ENCODE data around the gene IRF2BP2.

Gene IRF2BP2

GRCh38 chr1:234599617-234600417, 10.2 kb downstream of the IRF2BP2 start (continued):
- TF ChIP-seq ZNF148 (tag by site-specific recombination; IDR thresholded peaks at IDR 0.05; ENCODE audit: borderline replicate concordance) (no peak), ZNF777 (tag by site-specific recombination; IDR thresholded peaks at IDR 0.05; ENCODE audit: borderline replicate concordance) (no peak), ZNF280D (tag by site-specific recombination; IDR thresholded peaks at IDR 0.05) (no peak), ZNF48 (tag by site-specific recombination; IDR thresholded peaks at IDR 0.05) (no peak), ZBTB26 (tag by site-specific recombination; optimal IDR thresholded peaks at IDR 0.05) (peak; percentile 99), ZNF701 (tag by site-specific recombination; IDR thresholded peaks at IDR 0.05) (no peak), PATZ1 (tag by site-specific recombination; IDR thresholded peaks at IDR 0.05) (peak; percentile 83), YY1 (tag by site-specific recombination; IDR thresholded peaks at IDR 0.05) (no peak; the same call in 1 of the 2 replicates), ZNF549 (tag by site-specific recombination; IDR thresholded peaks at IDR 0.05) (peak; percentile 57; the same call in 1 of the 2 replicates), INSM2 (tag by site-specific recombination; IDR thresholded peaks at IDR 0.05) (no peak), SP3 (tag by site-specific recombination; IDR thresholded peaks at IDR 0.05) (peak; percentile 55; the same call in 1 of the 2 replicates), ZNF658 (tag by site-specific recombination; IDR thresholded peaks at IDR 0.05) (no peak), ZNF518A (tag by site-specific recombination; conservative IDR thresholded peaks at IDR 0.05; ENCODE audit: low read depth) (no peak), ZNF473 (tag by site-specific recombination; IDR thresholded peaks at IDR 0.05) (no peak), ZNF132 (tag by site-specific recombination; IDR thresholded peaks at IDR 0.05; ENCODE audit: borderline replicate concordance) (no peak), ZNF16 (tag by site-specific recombination; IDR thresholded peaks at IDR 0.05; ENCODE audit: low read depth) (no peak), ZNF645 (tag by site-specific recombination; IDR thresholded peaks at IDR 0.05) (no peak), ZNF24 (tag by site-specific recombination; IDR thresholded peaks at IDR 0.05) (no peak), ZNF138 (tag by site-specific recombination; IDR thresholded peaks at IDR 0.05; ENCODE audit: borderline replicate concordance) (no peak)

Data from HEK293 (cell line).